Fibroblast of villous mesenchyme (primary cell): ENCODE data around the gene LHFPL2. TPM values are rescaled to one million over a fixed set of nuclear protein-coding genes. Genes with fewer than 3 reads are reported as not detected.
A peak's percentile ranks its signal among the peaks of the same experiment; 100 is the strongest.

Experiments used
- DNase-seq: peaks from one replicate; pipeline ENCODE4 v3.0.0-alpha.2; 2010; ENCODE audit warnings: low read depth
- H3K4me3 ChIP-seq: 2 replicates; pipeline ENCODE4 v1.5.1; 2011; ENCODE audit warnings: low read depth, mild to moderate bottlenecking, low read length
- total RNA-seq: library from RNA; depleted of rRNA; stranded (reverse); fragments of >200 nt; gene quantifications from 2 replicates; pipeline ENCODE4 v1.2.3, GENCODE V29; 2012
- TF ChIP-seq, protein P1 (sequence below): IDR thresholded peaks from 2 replicates; pipeline ENCODE4 v1.5.1; 2012; ENCODE audit warnings: low read depth, mild to moderate bottlenecking, low read length; ENCODE audit not compliant: insufficient read depth

The LHFPL2 gene
- total RNA-seq, 1 donor = 35.0 TPM

DNA sequence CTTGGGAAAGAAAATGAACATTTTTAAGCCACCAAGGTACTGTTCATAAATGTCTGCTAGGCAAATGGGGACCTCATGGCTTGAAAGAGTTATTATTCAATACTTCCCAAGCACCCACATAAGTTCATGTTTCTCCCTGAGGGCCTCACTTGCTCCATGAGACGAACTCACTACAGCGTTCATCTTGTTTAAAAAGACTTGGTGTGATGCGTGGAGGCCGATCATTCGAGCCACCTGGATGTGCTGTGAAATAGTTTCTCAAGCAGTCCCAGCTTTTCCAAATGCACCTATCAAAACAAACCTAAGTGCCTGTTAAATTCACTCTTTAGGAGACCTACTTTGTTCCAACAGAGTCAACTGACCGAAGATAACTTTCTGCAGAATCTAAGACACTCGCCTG, 103.2 kb downstream of the LHFPL2 start:
- no peak for DNase-seq
- TF ChIP-seq, protein P1, sequence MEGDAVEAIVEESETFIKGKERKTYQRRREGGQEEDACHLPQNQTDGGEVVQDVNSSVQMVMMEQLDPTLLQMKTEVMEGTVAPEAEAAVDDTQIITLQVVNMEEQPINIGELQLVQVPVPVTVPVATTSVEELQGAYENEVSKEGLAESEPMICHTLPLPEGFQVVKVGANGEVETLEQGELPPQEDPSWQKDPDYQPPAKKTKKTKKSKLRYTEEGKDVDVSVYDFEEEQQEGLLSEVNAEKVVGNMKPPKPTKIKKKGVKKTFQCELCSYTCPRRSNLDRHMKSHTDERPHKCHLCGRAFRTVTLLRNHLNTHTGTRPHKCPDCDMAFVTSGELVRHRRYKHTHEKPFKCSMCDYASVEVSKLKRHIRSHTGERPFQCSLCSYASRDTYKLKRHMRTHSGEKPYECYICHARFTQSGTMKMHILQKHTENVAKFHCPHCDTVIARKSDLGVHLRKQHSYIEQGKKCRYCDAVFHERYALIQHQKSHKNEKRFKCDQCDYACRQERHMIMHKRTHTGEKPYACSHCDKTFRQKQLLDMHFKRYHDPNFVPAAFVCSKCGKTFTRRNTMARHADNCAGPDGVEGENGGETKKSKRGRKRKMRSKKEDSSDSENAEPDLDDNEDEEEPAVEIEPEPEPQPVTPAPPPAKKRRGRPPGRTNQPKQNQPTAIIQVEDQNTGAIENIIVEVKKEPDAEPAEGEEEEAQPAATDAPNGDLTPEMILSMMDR = no peak
- no peak overlapping the region for H3K4me3 ChIP-seq

- DNase-seq = peak; percentile 87
- no peak overlapping the region for H3K4me3 ChIP-seq
- TF ChIP-seq, protein P1 = no peak
Observed at GRCh38 chr5:78544561-78545201, 103.9 kb downstream of the LHFPL2 start.

DNA sequence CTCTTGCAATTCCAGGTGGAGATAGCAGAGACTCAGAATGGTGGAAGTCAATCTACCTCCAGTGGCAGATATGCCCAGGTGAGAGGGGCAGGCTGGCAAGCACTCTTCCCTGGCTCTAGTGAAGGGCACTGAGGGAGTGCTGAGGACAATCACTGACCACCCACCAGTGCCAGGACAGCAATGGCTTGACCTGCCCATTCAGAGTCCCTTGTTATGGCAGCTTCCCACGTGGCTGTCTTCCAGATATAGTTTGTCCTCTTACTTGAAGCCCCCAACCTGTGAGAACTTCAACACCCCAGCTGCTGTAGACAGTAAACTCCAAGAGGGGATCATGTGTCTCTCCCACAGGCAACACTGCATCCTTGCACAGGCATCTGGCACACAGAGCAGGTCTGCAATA, 104.7 kb downstream of the LHFPL2 start:
- no peak overlapping the region for H3K4me3 ChIP-seq
- no peak for DNase-seq
- TF ChIP-seq, protein P1 = no peak

- no peak overlapping the region for H3K4me3 ChIP-seq
- no peak for DNase-seq
- TF ChIP-seq, protein P1 = no peak
Observed at GRCh38 chr5:78543292-78543691, 105.3 kb downstream of the LHFPL2 start.

- no peak for DNase-seq
- TF ChIP-seq, protein P1 = no peak
- no peak overlapping the region for H3K4me3 ChIP-seq
Observed at GRCh38 chr5:78542321-78542840, 106.2 kb downstream of the LHFPL2 start.

GRCh38 chr5:78541086-78541654, 107.4 kb downstream of the LHFPL2 start:
- no peak for DNase-seq
- H3K4me3 ChIP-seq = no peak overlapping the region
- TF ChIP-seq, protein P1 = no peak
